ENCODE results near the gene FOSL2.

GRCh38 chr2:28374331-28374730 is 18.3 kb upstream of the FOSL2 start:
- TF ChIP-seq, protein P1, sequence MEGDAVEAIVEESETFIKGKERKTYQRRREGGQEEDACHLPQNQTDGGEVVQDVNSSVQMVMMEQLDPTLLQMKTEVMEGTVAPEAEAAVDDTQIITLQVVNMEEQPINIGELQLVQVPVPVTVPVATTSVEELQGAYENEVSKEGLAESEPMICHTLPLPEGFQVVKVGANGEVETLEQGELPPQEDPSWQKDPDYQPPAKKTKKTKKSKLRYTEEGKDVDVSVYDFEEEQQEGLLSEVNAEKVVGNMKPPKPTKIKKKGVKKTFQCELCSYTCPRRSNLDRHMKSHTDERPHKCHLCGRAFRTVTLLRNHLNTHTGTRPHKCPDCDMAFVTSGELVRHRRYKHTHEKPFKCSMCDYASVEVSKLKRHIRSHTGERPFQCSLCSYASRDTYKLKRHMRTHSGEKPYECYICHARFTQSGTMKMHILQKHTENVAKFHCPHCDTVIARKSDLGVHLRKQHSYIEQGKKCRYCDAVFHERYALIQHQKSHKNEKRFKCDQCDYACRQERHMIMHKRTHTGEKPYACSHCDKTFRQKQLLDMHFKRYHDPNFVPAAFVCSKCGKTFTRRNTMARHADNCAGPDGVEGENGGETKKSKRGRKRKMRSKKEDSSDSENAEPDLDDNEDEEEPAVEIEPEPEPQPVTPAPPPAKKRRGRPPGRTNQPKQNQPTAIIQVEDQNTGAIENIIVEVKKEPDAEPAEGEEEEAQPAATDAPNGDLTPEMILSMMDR (IDR thresholded peaks at IDR 0.05), result no peak
- TF ChIP-seq ZFX (IDR thresholded peaks at IDR 0.05; ENCODE audit: borderline replicate concordance), result no peak

Measured in 22Rv1 (cell line).